K562 (cell line): ENCODE data around the gene KIF7. TPM values are rescaled to one million over a fixed set of nuclear protein-coding genes. Genes with fewer than 3 reads are reported as not detected.

Experiments
- ATAC-seq: fragments of 200-7000 bp; cut with Tn5 transposase; 3 replicates; pipeline ENCODE4 v1.9.1; 2020; ENCODE audit warnings: moderate library complexity
- BruUV-seq: library from RNA; stranded (reverse); fragments of 400-500 nt; replicated peaks from 2 replicates; lab custom pipeline; 2021; lab: Mats Ljungman, UMichigan
- CTCF ChIA-PET: fragments of 300-600 bp; formaldehyde crosslinking; extraction: SDS; loops from one replicate; lab custom pipeline; 2021; ENCODE audit warnings: low intra/inter-chr PET ratio; lab: Yijun Ruan, JAX
- POLR2A ChIA-PET: fragments of 300-600, 350-650 bp; sonication (Branson Sonifier 250); formaldehyde crosslinking; extraction: SDS; loops from one replicate; lab custom pipeline; 2021; ENCODE audit warnings: antibody characterized with exemption, inconsistent platforms; lab: Yijun Ruan, JAX
- DNase-seq, 4 experiments: peaks; one replicate each; pipeline versions ENCODE4 v3.0.0 to v3.0.0-alpha.2; 2011 to 2018; ENCODE audit warnings: low spot score in 3 of 4, mixed read lengths in 3 of 4; ENCODE audit errors: extremely low read depth in 1 of 4
- FAIRE-seq: peaks from 2 replicates; lab custom pipeline; 2011; peaks lifted over from hg19 to GRCh38; lab: Jason Lieb, UNC
- H2AFZ ChIP-seq: 2 replicates; pipeline ENCODE4 v1.6.0; 2011; ENCODE audit warnings: low read depth, low read length, control low read depth, inconsistent platforms
- H3K27ac ChIP-seq: fragments of 200-600 bp; 3 replicates; pipeline ENCODE4 v1.8.0; 2011; ENCODE audit warnings: low read depth, mild to moderate bottlenecking, control low read depth, inconsistent platforms, low read length, moderate library complexity, mixed read lengths; ENCODE audit errors: extremely low read depth
- H3K27me3 ChIP-seq, 2 experiments: fragments of 300-600 bp in 1 of 2; 2 replicates in 1 of 2; 3 replicates in 1 of 2; pipeline versions ENCODE4 v1.6.0 to v1.8.0; 2011; ENCODE audit warnings: inconsistent platforms in 2 of 2, low read length in 2 of 2, mild to moderate bottlenecking in 1 of 2, mixed read lengths in 1 of 2, moderate library complexity in 1 of 2; ENCODE audit not compliant: control insufficient read depth in 2 of 2, insufficient read depth in 2 of 2
- H3K36me3 ChIP-seq: fragments of 300-600 bp; 3 replicates; pipeline ENCODE4 v1.8.0; 2011; ENCODE audit warnings: mild to moderate bottlenecking, low read length, inconsistent platforms; ENCODE audit not compliant: control insufficient read depth, insufficient read depth
- H3K4me1 ChIP-seq, 2 experiments: fragments of 200-600 bp in 1 of 2; replicated peaks in 1 of 2; 2 replicates in 1 of 2; 3 replicates in 1 of 2; pipeline versions ENCODE4 v1.5.1 to v1.8.0; 2011; ENCODE audit warnings: inconsistent platforms in 2 of 2, low read length in 2 of 2, mild to moderate bottlenecking in 1 of 2, mixed read lengths in 1 of 2, moderate library complexity in 1 of 2; ENCODE audit not compliant: control insufficient read depth in 2 of 2, insufficient read depth in 2 of 2
- H3K4me2 ChIP-seq: 2 replicates; pipeline ENCODE4 v1.6.1; 2011; ENCODE audit warnings: low read length, control low read depth, inconsistent platforms, mixed read lengths; ENCODE audit not compliant: insufficient read depth
- H3K4me3 ChIP-seq: fragments of 200-600 bp; sonication (generic), shearing (Covaris generic); 2 replicates; pipeline ENCODE4 v1.5.1; 2016; ENCODE audit warnings: control low read depth, inconsistent platforms
- H3K79me2 ChIP-seq: fragments of 200-600 bp; 3 replicates; pipeline ENCODE4 v1.8.0; 2011; ENCODE audit warnings: low read length, inconsistent platforms; ENCODE audit not compliant: control insufficient read depth, insufficient read depth
- H3K9ac ChIP-seq, 2 experiments: 2 replicates each; pipeline versions ENCODE4 v1.6.0 to v1.6.1; 2011; ENCODE audit warnings: low read depth in 2 of 2, low read length in 2 of 2, control low read depth in 1 of 2, inconsistent platforms in 1 of 2, mild to moderate bottlenecking in 1 of 2, mixed read lengths in 1 of 2; ENCODE audit not compliant: insufficient read depth in 1 of 2
- H3K9me1 ChIP-seq: one replicate; pipeline ENCODE4 v1.6.0; 2011; ENCODE audit warnings: inconsistent platforms, mild to moderate bottlenecking, low read length, moderate library complexity; ENCODE audit not compliant: control insufficient read depth, insufficient read depth
- H3K9me3 ChIP-seq: replicated peaks from 2 replicates; pipeline ENCODE4 v1.5.1; 2011; ENCODE audit warnings: low read depth, low read length, inconsistent platforms; ENCODE audit not compliant: control insufficient read depth, insufficient read depth
- H4K20me1 ChIP-seq: replicated peaks from 2 replicates; pipeline ENCODE4 v1.6.1; 2011; ENCODE audit warnings: low read length, inconsistent platforms, mixed read lengths; ENCODE audit not compliant: control insufficient read depth, insufficient read depth
- BCL6 ChIP-seq: fragments of 250-450 bp; sonication (Bioruptor Pico); IDR thresholded peaks from 2 replicates; pipeline ENCODE4 v1.4.0; 2020
- LCOR ChIP-seq: sonication (generic); formaldehyde crosslinking; IDR thresholded peaks from 2 replicates; pipeline ENCODE4 v1.8.0; 2022; ENCODE audit warnings: mild to moderate bottlenecking, missing genetic modification reagents
- RBM34 ChIP-seq: fragments of 200-400 bp; formaldehyde crosslinking; IDR thresholded peaks from 2 replicates; pipeline ENCODE4 v1.6.1; 2018; ENCODE audit warnings: low read length, borderline replicate concordance; ENCODE audit not compliant: insufficient read depth
- RNF219 ChIP-seq: fragments of 250-450 bp; sonication (Bioruptor Pico); IDR thresholded peaks from 2 replicates; pipeline ENCODE4 v1.5.0; 2022; ENCODE audit warnings: mild to moderate bottlenecking
- SRSF7 ChIP-seq: fragments of 200-400 bp; formaldehyde crosslinking; optimal IDR thresholded peaks from 2 replicates; pipeline ENCODE3; 2017; ENCODE audit warnings: mild to moderate bottlenecking, low read depth, low read length
- STAG1 ChIP-seq: sonication (generic); formaldehyde crosslinking; IDR thresholded peaks from 2 replicates; pipeline ENCODE4 v1.5.0; 2020; ENCODE audit warnings: missing genetic modification reagents, borderline replicate concordance
- WGBS: fragments of 100-300 bp; shearing (Covaris generic); methylation state at CpG from one replicate; pipeline ENCODE4 v1.1.6; 2016; ENCODE audit warnings: low coverage, mixed read lengths; ENCODE audit not compliant: insufficient coverage; ENCODE audit errors: missing lambda C conversion rate; 5-methylcytosine and 5-hydroxymethylcytosine counted together
- in situ Hi-C: fragments of 300-500 bp; cut with MboI; formaldehyde crosslinking; loops from 4 replicates; pipeline ENCODE4 v1.15.0; 2018; ENCODE audit warnings: inconsistent platforms, mixed read lengths
- intact Hi-C: fragments of 100-400 bp; cut with micrococcal nuclease; formaldehyde crosslinking; loops from 2 replicates; pipeline ENCODE4 v1.14.2; 2022
- polyA plus RNA-seq, 8 experiments: library from polyadenylated mRNA; depleted of rRNA in 4 of 8; stranded (reverse) in 5 of 8; unstranded in 3 of 8; fragments of >200 nt; fragmentation: Nextera tagmentation in 2 of 8; fragmentation: Illumina TruSeq in 1 of 8; extraction: Ambion mirVana in 2 of 8; extraction: Trizol in 1 of 8; gene quantifications; 2 replicates each; pipeline versions ENCODE4 v1.2.1 to v1.2.3, GENCODE V29; 2011 to 2014; ENCODE audit warnings: inconsistent platforms in 1 of 8, missing spikeins in 1 of 8
- total RNA-seq, 7 experiments: library from RNA; depleted of rRNA in 6 of 7; stranded (reverse); fragments of >200 nt in 6 of 7; fragmentation: Illumina TruSeq in 2 of 7; extraction: Trizol in 2 of 7; gene quantifications; 2 replicates each; pipeline versions ENCODE4 v1.2.1 to v1.2.3, GENCODE V29; 2011 to 2021; ENCODE audit warnings: low replicate concordance in 1 of 7
- TF ChIP-seq, protein P1 (sequence below), 2 experiments: fragments of 450-650 bp; IDR thresholded peaks; 2 replicates each; pipeline ENCODE4 v1.6.1; 2018; ENCODE audit warnings: mild to moderate bottlenecking in 2 of 2, low read depth in 1 of 2; ENCODE audit not compliant: partially characterized antibody in 2 of 2

Gene KIF7
- total and polyA plus RNA-seq, 9 of the 15 experiments (the other 6 are each of a cell fraction or from before 2014, with no cell fraction given) = 0.04 to 2.0 (median 0.58) TPM

DNA sequence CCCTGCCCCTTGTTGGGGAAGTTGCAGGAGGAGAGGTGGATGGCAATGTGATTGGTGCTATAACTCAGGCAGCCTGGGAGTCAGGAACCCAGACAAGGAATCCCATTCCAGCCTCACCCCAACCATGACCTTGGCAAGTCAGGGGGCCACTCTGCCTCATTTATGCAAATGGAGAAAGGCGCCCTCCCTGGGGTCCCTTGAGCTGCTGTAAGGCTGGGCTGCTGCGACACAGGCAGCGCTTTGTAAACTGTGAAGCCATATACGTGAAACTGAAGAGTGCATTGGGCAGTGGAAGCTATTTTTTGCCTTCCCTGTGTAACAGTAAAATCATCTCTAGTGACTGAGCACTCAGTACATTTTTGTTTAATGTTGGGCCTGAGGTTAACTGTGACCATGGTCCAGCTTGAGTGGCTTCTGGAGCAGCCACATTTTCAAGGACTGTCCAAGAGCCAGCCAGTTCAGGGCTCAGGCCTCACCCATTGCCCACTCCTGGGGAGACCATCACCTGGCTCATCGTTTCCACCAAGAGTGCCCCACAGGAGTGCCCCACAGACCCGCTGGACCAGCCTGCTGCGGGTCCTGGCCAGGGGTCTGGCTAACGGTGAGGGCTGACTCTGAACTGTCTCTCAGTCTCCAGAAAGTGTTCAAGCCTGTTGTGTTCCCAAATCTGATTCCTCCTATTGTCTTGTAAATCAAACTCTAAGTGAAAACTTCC lies 27.9 kb downstream of the KIF7 start:
- in situ Hi-C loops = no loop called here
- no peak for DNase-seq
- H3K9me3 ChIP-seq = peaks cover 2% of the 10 kb centered on the region; the same call in 1 of the 2 replicates
- CTCF ChIA-PET = no interaction called here
- ATAC-seq = no peak
- no peak overlapping the region for H3K4me2 ChIP-seq
- BruUV-seq = no TSS peak
- no peaks in the 10 kb centered on the region for H3K79me2 ChIP-seq
- TF ChIP-seq, protein P1, sequence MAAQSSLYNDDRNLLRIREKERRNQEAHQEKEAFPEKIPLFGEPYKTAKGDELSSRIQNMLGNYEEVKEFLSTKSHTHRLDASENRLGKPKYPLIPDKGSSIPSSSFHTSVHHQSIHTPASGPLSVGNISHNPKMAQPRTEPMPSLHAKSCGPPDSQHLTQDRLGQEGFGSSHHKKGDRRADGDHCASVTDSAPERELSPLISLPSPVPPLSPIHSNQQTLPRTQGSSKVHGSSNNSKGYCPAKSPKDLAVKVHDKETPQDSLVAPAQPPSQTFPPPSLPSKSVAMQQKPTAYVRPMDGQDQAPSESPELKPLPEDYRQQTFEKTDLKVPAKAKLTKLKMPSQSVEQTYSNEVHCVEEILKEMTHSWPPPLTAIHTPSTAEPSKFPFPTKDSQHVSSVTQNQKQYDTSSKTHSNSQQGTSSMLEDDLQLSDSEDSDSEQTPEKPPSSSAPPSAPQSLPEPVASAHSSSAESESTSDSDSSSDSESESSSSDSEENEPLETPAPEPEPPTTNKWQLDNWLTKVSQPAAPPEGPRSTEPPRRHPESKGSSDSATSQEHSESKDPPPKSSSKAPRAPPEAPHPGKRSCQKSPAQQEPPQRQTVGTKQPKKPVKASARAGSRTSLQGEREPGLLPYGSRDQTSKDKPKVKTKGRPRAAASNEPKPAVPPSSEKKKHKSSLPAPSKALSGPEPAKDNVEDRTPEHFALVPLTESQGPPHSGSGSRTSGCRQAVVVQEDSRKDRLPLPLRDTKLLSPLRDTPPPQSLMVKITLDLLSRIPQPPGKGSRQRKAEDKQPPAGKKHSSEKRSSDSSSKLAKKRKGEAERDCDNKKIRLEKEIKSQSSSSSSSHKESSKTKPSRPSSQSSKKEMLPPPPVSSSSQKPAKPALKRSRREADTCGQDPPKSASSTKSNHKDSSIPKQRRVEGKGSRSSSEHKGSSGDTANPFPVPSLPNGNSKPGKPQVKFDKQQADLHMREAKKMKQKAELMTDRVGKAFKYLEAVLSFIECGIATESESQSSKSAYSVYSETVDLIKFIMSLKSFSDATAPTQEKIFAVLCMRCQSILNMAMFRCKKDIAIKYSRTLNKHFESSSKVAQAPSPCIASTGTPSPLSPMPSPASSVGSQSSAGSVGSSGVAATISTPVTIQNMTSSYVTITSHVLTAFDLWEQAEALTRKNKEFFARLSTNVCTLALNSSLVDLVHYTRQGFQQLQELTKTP (IDR thresholded peaks at IDR 0.05; ENCODE audit: low read depth in 1 of 2, partially characterized antibody in 2 of 2) = no peak
- TF ChIP-seq RBM34 (no peak), LCOR (CRISPR knock-in tag) (no peak), RNF219 (CRISPR knock-in tag) (no peak), BCL6 (CRISPR knock-in tag) (no peak), STAG1 (CRISPR knock-in tag) (no peak), SRSF7 (no peak)
- no peak overlapping the region for H3K4me3 ChIP-seq
- H2AFZ ChIP-seq = no peak overlapping the region
- no peaks in the 10 kb centered on the region for H4K20me1 ChIP-seq
- H3K4me1 ChIP-seq = no peaks in the 10 kb centered on the region; a peak in 1 of 5 replicates
- H3K27ac ChIP-seq = no peak overlapping the region
- peaks cover 97% of the 10 kb centered on the region for H3K36me3 ChIP-seq
- POLR2A ChIA-PET = no interaction called here
- no peak for FAIRE-seq
- 90% methylated on average over 6 of the region's 8 CpGs for whole genome bisulfite sequencing
- intact Hi-C loops = no loop called here
- no peaks in the 10 kb centered on the region for H3K9me1 ChIP-seq
- H3K27me3 ChIP-seq = no peaks in the 10 kb centered on the region
- no peak overlapping the region for H3K9ac ChIP-seq
